ENCODE measurements around the gene PTPRA.
"Not testable (repeated sequence)": the region's sequence is repeated elsewhere in the genome, so short reads cannot be mapped to it uniquely, and the experiment has no call there.

The PTPRA gene

DNA sequence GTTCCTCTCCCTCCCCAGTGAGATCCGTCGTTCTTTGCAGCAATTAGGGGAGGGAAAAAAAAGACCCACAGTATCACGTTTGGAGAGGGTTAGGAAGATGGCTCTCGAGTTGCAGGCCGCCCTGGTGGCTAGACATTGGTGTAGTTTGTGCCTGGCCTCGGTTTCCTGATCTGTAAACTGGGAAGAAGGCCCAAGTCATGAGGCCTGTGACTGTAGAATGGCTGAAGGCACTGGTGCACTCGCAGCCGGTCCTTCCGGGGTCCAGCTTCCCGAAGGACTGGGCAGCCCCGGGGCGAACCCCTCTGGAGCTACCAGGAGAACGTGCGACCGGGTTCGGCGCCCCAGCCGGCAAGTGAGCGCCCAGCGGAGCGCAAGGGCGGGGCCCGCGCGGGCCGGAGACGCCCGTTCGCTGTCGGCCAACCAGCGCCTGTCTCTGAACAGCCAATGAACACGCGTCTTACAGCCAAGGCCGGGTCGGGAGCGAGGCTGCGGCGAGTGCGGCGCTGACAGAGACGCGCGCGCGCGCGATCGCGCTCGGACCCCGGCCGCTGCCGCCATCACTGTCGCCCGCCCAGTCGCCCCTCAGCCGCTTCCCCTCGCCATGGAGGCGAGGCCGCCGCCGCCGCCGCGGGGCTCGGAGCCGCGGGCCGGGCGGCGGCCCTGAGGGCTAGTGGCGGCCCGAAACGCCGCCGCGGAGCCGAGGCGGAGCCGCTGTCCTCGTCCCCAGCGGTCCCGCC, at the start of gene PTPRA:
PTPRA (plus strand) TSS at position 472 of the 737 bp plus-strand sequence. CDS start 90,797 bp downstream, outside the sequence.
- DNase-seq: peak; percentile 95

- no peak for DNase-seq
Observed at GRCh38 chr20:2825761-2826160, 47.5 kb upstream of the PTPRA start.

DNA sequence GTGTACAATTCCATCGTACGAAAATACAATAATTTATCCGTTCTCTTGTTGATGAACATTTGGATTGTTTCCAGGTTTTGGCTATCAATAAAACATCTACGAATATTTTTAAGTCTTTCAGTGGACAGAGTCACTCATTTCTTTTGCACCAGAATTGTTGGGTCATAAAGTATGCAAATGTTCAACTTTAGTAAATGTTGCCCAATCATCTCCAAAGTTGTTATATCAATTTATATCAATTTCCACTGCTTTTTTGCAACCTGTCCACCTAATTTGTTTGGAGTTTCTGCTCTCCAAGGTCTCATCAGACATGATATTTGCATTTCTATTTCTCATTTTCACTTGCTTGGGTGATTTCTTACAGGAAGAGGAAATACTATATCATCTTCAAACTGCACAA, 46.6 kb upstream of the PTPRA start:
- DNase-seq: no peak

- DNase-seq: no peak
Observed at GRCh38 chr20:2829376-2829775, 43.9 kb upstream of the PTPRA start.

DNA sequence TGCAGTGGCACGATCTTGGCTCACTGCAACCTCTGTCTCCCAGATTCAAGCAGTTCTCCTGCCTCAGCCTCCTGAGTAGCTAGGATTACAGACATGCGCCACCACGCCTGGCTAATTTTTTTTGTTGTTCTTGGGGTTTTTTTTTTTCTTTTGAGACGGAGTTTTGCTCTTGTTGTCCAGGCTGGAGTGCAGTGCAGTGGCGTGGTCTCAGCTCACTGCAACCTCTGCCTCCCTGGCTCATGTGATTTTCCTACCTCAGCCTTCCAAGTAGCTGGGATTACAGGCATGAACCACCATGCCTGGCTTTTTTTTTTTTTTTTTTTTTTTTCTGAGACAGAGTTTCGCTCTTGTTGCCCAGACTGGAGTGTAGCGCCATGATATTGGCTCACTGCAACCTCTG, 42.1 kb upstream of the PTPRA start:
- not testable (repeated sequence) for DNase-seq

DNA sequence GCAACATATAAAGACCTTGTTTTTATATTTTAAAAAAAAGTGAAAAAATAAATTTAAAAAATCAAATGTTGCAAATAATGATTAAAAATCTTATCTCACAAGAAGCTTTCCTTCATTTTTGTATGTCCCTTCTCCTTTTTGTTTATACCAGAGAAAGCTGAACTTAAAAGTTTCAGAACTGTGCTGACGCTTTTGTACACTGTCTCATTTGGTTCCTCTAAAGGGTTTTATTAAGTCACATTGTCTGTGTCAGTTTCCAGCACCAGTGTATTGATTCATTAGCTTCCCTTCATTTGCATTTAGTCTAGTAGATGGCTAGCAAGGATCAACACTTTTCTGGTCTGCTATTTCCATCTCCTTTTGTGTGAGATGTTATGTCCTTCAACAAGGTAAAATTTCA, 39.5 kb upstream of the PTPRA start:
- DNase-seq: no peak

GRCh38 chr20:2834401-2835110, 38.7 kb upstream of the PTPRA start:
- no peak for DNase-seq

DNA sequence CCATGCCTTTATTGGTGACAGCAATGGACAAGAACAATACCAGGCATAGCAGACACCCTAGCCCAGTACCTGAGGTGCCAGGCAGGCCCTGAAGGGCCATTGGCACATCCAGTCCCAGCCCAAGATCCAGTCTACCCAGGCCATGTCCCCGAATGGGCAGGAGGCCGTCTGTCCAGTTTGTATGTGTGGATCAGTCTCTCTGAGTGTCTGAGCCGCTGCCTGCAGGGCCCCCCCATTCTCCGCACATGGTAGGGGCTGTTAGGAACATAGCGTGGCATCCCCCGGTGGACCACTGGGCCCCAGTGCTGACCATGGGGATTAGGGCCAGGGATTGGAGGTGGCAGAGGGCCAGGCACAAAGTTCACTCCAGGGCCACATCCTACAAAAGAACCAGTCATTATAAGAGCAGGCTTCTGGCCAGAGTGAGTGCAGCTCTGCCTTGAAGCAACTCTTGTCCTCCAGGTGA, 37.9 kb upstream of the PTPRA start:
- DNase-seq: no peak

DNA sequence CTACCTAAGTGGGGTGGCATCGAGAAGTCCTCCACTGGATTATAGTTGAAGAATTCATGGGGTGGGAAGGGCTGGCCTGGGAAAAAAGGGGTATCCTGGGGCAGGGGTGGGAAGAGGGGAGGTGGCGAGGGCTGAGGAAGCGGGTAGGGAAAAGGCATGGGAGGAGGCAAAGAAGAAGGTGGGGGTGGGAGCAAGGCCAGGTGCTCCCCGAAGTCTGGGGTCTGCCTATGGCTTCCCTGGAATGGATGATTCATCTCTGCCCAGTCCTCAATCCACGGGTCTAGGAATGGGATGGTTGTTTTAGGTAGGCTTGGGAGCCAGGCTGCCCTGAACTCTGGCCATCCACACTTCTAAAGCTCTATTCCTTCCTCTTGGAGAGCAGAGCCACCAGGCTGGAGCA, 37.2 kb upstream of the PTPRA start:
- DNase-seq: no peak

GRCh38 chr20:2837221-2837960, 35.9 kb upstream of the PTPRA start:
- DNase-seq: no peak

DNA sequence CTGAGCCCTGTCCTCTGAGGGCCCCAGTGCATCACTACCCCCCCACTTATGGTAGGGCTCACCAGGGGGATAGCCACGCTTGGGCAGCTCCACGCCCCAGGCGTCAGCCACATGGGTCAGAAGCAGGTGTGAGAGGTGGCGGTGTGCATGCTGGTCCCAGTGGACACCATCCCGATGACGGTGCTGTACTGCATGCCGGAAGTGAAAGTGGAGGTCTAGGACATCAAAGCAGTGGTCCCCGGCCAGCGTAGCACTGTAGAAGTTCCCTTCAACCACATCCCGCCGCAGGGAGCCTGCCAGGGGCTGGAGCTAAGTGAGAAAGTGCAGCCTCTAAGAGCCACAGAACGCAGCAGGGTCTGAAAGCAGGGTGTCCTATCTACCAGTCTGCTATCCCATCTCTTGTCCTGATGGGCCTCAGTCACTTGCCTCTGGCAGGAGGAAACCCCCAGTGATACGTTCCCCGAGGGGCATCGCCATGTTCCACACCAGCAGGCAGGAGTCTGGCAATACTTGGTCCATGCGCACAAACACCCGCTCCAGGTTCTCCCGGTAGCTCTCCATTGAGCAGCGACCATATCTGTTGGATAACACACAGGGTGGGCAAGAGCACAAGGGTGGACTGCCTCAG, 35.0 kb upstream of the PTPRA start:
- DNase-seq: no peak

- no peak for DNase-seq
Observed at GRCh38 chr20:2838847-2839671, 34.2 kb upstream of the PTPRA start.

DNA sequence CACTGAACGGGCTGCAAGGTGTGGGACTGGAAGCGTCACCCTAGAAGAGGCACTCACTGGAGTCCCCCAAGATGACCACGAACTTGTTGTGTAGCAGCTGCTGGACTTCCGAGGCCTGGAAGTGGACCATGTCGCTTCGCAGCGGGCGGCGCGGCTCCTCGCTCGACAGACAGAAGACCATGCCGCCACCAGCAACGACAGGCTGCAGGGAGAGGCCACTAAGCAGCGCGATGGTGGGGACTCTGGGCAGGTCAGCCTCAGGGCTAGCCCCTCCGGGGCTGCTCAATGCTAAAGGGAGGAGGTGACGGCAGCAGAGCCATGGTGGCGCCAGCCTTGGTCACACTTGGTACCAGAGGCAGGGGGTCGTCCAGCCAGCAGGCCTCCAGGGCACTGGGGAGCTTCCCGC, 33.5 kb upstream of the PTPRA start:
- DNase-seq: no peak

- peak; percentile 93 for DNase-seq
Observed at GRCh38 chr20:2840138-2840966, 32.9 kb upstream of the PTPRA start, which contains the start of the genes PCED1A and VPS16. Gene PCED1A, minus strand, starts transcription at chr20:2840655. Its CDS starts 743 bp downstream, at chr20:2839912. Gene VPS16, plus strand, starts transcription at chr20:2840745. Its CDS starts 30 bp downstream, at chr20:2840775.

DNA sequence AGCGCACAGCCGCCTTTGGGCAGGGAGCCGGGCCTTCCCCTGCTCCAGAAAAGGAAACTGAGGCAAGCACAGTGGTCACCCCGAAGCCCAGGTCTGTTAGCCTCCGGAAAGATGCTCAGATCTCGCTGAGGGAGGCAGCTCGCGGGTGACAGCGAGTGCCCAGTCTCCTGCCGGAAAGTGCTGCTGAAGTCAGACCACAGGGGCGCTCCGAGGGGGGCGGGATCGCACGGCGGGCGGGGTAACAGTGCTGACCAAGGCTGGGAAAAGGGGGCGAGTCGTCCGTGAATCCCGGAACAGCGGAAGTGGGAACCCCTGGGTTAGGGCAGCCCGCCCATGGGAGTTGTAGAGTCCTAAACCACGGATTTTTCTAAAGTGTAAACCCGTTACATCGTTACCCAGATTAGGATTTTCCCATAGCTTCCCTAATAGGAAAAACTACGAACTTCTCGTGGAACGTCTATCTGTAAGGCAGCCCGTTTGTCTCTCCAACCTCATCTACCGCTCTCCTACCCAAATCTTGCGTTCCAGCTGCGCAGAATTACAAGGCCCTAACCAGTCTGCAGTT, 32.2 kb upstream of the PTPRA start:
- DNase-seq: peak; percentile 61

DNA sequence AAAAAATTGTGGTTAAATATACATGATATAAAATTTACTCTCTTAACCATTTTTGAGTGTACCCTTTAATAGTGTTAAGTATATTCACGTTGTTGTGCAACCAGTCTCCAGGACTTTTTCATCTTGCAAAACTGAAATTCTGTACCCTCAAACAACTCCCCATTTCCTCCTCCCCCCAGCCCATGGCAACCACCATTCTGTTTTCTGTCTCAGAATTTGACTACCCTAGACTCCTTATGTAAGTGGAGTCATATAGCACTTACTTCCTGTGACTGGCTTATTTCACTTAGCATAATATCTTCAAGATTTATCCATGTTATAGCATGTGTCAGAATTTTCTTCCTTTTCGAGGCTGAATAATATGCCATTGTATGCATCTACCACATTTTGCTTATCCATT, 27.7 kb upstream of the PTPRA start:
- DNase-seq: no peak

- DNase-seq: no peak
Observed at GRCh38 chr20:2846698-2847097, 26.6 kb upstream of the PTPRA start.

DNA sequence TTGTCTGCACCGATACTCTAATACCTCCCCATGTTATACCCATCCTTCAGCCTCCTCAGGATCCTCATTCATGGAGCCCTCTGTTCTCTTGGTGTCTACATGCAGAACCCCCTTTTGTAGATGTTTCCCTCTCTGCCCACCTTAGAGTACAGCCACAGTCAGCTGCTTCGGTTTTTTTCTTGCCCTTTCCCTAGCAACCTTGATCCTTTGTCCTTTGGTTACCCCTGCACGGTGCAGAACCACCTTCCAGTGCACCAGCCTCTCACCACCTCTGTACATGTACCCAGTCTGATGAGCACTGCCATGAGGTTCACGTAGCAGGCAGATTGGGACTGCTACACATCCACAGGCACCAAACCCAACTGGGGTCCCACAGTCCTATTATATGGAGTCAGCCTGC, 25.5 kb upstream of the PTPRA start:
- no peak for DNase-seq

GRCh38 chr20:2849529-2849928, 23.8 kb upstream of the PTPRA start:
- DNase-seq: no peak

DNA sequence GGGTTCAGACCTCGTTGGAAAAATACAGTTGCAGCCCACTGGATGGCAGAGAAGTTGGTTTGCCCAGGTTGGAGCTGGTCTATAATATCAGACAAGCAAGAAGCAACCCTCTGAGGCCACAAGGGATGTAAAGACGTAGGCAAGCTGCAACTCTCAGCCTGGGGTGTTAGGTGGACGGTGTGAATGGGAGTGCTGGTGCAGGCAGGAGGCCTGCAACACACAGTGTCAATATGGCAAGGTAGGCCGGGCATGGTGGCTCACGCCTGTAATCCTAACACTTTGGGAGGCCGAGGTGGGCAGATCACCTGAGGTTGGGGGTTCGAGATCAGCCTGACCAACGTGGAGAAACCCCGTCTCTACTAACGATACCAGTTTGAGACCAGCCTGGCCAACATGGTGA, 22.2 kb upstream of the PTPRA start:
- no peak for DNase-seq

DNA sequence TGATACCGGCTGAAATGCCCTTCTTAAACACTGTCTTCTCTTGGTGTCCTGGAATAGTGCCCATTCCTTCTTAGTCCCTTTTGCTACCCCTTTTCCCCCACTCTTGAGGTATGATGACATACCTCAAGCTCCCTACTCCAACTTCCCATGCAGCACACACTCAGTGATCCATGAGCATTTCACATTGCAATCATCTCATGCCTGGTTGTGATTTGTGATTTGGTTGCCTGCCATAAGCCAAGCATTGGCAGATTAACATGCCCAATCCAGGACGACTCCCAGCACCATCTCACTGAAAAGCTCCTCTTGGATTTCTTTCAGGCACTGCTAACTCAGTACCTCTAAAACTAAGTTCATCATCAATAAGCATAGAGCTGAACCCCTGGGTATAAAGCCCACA, 14.7 kb upstream of the PTPRA start:
- DNase-seq: no peak

Data from stimulated activated CD4-positive, alpha-beta T cell treated with anti-CD3 and anti-CD28 coated beads, Interleukin-15, amount 100 ng/mL, for 24 hours (primary cell).